HepG2 (cell line): ENCODE measurements around the gene POGLUT2. TPM values are rescaled to one million over a fixed set of nuclear protein-coding genes. Genes with fewer than 3 reads are reported as not detected.

ENCODE experiments used
- HMGA1 ChIP-seq: sonication (generic); formaldehyde crosslinking; conservative IDR thresholded peaks from 2 replicates; pipeline ENCODE4 v1.4.0; 2020; ENCODE audit warnings: missing genetic modification reagents
- SMAD3 ChIP-seq: sonication (generic); formaldehyde crosslinking; IDR thresholded peaks from 2 replicates; pipeline ENCODE4 v1.4.0; 2020; ENCODE audit warnings: missing genetic modification reagents
- SMAD9 ChIP-seq: sonication (generic); formaldehyde crosslinking; IDR thresholded peaks from 2 replicates; pipeline ENCODE4 v1.5.1; 2020; ENCODE audit warnings: mild to moderate bottlenecking, missing genetic modification reagents
- TCF7L2 ChIP-seq: IDR thresholded peaks from 2 replicates; pipeline ENCODE4 v1.6.1; 2011; ENCODE audit warnings: mild to moderate bottlenecking, low read depth, low read length, moderate library complexity
- YY1 ChIP-seq: IDR thresholded peaks from 2 replicates; pipeline ENCODE4 v1.6.1; 2011; ENCODE audit warnings: low read length, low read depth, moderate library complexity, mild to moderate bottlenecking; ENCODE audit not compliant: insufficient read depth, insufficient replicate concordance
- ZBTB7A ChIP-seq: sonication (generic); formaldehyde crosslinking; IDR thresholded peaks from 2 replicates; pipeline ENCODE4 v1.8.0; 2022; ENCODE audit warnings: mild to moderate bottlenecking, missing genetic modification reagents
- ZNF282 ChIP-seq: fragments of 450-650 bp; IDR thresholded peaks from 2 replicates; pipeline ENCODE4 v1.6.1; 2018; ENCODE audit not compliant: partially characterized antibody
- ZNF878 ChIP-seq: sonication (generic); formaldehyde crosslinking; IDR thresholded peaks from 2 replicates; pipeline ENCODE4 v1.8.1; 2023; ENCODE audit warnings: mild to moderate bottlenecking, missing genetic modification reagents, moderate library complexity
- polyA plus RNA-seq, 8 experiments: library from polyadenylated mRNA; depleted of rRNA in 3 of 8; stranded (reverse) in 7 of 8; unstranded in 1 of 8; fragments of >200 nt; fragmentation: Illumina TruSeq in 4 of 8; extraction: Trizol in 4 of 8; gene quantifications; 2 replicates each; pipeline versions ENCODE4 v1.2.1 to v1.2.3, GENCODE V29; 2011 to 2016; ENCODE audit warnings: low read depth in 4 of 8, missing spikeins in 1 of 8, mixed read lengths in 1 of 8; ENCODE audit not compliant: insufficient read depth in 1 of 8
- total RNA-seq, 5 experiments: library from RNA; depleted of rRNA; stranded (reverse); fragments of >200 nt; fragmentation: Illumina TruSeq; extraction: Trizol; gene quantifications; 2 replicates each; pipeline ENCODE4 v1.2.3, GENCODE V29; 2016; ENCODE audit warnings: low read depth in 1 of 5
- TF ChIP-seq, protein P1 (sequence below): sonication (generic); formaldehyde crosslinking; IDR thresholded peaks from 2 replicates; pipeline ENCODE4 v1.4.0; 2020; ENCODE audit warnings: missing genetic modification reagents
- TF ChIP-seq, protein P2 (sequence below): sonication (generic); formaldehyde crosslinking; IDR thresholded peaks from 2 replicates; pipeline ENCODE4; 2020; ENCODE audit warnings: missing genetic modification reagents, mild to moderate bottlenecking, borderline replicate concordance
- TF ChIP-seq, protein P3 (sequence below): sonication (generic); formaldehyde crosslinking; IDR thresholded peaks from 2 replicates; pipeline ENCODE4 v1.8.0; 2022; ENCODE audit warnings: mild to moderate bottlenecking, missing genetic modification reagents
- TF ChIP-seq, protein P4 (sequence below): sonication (generic); formaldehyde crosslinking; IDR thresholded peaks from 2 replicates; pipeline ENCODE4 v1.8.0; 2022; ENCODE audit warnings: mild to moderate bottlenecking, missing genetic modification reagents, moderate library complexity
- TF ChIP-seq, protein P5 (sequence below): IDR thresholded peaks from 2 replicates; pipeline ENCODE4 v1.6.1; 2016
- TF ChIP-seq, protein P6 (sequence below): sonication (generic); formaldehyde crosslinking; IDR thresholded peaks from 2 replicates; pipeline ENCODE4 v1.4.0; 2020; ENCODE audit warnings: low read depth, missing genetic modification reagents
- TF ChIP-seq, protein P7 (sequence below): sonication (generic); formaldehyde crosslinking; IDR thresholded peaks from 2 replicates; pipeline ENCODE4 v1.4.0; 2020; ENCODE audit warnings: missing genetic modification reagents, borderline replicate concordance

The POGLUT2 gene
- total and polyA plus RNA-seq, 2 of the 13 experiments (the other 11 are each of a cell fraction or from before 2014, with no cell fraction given) = 18.0 to 26.1 TPM

DNA sequence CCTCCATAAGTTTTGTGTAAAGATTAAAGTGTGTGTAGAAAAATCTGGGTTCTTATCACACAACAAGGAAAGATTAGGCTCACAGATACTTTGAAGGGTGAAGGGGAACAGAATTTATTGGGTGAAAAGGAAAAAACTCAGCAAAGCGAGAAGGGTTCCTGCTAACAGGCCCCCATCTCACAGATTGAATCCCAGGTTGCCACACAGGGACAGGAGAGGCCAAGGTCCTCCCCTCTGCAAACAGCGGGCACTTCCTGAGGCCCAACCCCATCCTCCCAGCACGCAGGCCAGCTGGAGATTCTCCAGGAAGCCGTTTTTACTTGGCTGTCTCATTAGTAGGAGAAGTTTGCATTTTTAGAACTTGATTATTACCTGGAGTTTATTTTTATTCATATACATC lies 31.9 kb upstream of the POGLUT2 start (continued):
- TF ChIP-seq, protein P1, sequence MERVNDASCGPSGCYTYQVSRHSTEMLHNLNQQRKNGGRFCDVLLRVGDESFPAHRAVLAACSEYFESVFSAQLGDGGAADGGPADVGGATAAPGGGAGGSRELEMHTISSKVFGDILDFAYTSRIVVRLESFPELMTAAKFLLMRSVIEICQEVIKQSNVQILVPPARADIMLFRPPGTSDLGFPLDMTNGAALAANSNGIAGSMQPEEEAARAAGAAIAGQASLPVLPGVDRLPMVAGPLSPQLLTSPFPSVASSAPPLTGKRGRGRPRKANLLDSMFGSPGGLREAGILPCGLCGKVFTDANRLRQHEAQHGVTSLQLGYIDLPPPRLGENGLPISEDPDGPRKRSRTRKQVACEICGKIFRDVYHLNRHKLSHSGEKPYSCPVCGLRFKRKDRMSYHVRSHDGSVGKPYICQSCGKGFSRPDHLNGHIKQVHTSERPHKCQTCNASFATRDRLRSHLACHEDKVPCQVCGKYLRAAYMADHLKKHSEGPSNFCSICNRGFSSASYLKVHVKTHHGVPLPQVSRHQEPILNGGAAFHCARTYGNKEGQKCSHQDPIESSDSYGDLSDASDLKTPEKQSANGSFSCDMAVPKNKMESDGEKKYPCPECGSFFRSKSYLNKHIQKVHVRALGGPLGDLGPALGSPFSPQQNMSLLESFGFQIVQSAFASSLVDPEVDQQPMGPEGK = peak; percentile 72
- TF ChIP-seq SMAD9 (CRISPR knock-in tag) (no peak), TCF7L2 (no peak), YY1 (no peak), ZBTB7A (CRISPR knock-in tag) (no peak), HMGA1 (CRISPR knock-in tag) (no peak), ZNF282 (no peak), SMAD3 (CRISPR knock-in tag) (0 out of 2 replicates have a peak, but pooled peaks have one; percentile 43), ZNF878 (no peak)
- TF ChIP-seq, protein P2, sequence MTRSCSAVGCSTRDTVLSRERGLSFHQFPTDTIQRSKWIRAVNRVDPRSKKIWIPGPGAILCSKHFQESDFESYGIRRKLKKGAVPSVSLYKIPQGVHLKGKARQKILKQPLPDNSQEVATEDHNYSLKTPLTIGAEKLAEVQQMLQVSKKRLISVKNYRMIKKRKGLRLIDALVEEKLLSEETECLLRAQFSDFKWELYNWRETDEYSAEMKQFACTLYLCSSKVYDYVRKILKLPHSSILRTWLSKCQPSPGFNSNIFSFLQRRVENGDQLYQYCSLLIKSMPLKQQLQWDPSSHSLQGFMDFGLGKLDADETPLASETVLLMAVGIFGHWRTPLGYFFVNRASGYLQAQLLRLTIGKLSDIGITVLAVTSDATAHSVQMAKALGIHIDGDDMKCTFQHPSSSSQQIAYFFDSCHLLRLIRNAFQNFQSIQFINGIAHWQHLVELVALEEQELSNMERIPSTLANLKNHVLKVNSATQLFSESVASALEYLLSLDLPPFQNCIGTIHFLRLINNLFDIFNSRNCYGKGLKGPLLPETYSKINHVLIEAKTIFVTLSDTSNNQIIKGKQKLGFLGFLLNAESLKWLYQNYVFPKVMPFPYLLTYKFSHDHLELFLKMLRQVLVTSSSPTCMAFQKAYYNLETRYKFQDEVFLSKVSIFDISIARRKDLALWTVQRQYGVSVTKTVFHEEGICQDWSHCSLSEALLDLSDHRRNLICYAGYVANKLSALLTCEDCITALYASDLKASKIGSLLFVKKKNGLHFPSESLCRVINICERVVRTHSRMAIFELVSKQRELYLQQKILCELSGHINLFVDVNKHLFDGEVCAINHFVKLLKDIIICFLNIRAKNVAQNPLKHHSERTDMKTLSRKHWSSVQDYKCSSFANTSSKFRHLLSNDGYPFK (CRISPR knock-in tag) = no peak
- TF ChIP-seq, protein P3, sequence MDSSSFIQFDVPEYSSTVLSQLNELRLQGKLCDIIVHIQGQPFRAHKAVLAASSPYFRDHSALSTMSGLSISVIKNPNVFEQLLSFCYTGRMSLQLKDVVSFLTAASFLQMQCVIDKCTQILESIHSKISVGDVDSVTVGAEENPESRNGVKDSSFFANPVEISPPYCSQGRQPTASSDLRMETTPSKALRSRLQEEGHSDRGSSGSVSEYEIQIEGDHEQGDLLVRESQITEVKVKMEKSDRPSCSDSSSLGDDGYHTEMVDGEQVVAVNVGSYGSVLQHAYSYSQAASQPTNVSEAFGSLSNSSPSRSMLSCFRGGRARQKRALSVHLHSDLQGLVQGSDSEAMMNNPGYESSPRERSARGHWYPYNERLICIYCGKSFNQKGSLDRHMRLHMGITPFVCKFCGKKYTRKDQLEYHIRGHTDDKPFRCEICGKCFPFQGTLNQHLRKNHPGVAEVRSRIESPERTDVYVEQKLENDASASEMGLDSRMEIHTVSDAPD = no peak
- TF ChIP-seq, protein P4, sequence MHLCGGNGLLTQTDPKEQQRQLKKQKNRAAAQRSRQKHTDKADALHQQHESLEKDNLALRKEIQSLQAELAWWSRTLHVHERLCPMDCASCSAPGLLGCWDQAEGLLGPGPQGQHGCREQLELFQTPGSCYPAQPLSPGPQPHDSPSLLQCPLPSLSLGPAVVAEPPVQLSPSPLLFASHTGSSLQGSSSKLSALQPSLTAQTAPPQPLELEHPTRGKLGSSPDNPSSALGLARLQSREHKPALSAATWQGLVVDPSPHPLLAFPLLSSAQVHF (CRISPR knock-in tag) = no peak
- TF ChIP-seq, protein P5, sequence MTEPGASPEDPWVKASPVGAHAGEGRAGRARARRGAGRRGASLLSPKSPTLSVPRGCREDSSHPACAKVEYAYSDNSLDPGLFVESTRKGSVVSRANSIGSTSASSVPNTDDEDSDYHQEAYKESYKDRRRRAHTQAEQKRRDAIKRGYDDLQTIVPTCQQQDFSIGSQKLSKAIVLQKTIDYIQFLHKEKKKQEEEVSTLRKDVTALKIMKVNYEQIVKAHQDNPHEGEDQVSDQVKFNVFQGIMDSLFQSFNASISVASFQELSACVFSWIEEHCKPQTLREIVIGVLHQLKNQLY (CRISPR knock-in tag) = peak; percentile 38; the same call in 1 of the 2 replicates
- TF ChIP-seq, protein P6, sequence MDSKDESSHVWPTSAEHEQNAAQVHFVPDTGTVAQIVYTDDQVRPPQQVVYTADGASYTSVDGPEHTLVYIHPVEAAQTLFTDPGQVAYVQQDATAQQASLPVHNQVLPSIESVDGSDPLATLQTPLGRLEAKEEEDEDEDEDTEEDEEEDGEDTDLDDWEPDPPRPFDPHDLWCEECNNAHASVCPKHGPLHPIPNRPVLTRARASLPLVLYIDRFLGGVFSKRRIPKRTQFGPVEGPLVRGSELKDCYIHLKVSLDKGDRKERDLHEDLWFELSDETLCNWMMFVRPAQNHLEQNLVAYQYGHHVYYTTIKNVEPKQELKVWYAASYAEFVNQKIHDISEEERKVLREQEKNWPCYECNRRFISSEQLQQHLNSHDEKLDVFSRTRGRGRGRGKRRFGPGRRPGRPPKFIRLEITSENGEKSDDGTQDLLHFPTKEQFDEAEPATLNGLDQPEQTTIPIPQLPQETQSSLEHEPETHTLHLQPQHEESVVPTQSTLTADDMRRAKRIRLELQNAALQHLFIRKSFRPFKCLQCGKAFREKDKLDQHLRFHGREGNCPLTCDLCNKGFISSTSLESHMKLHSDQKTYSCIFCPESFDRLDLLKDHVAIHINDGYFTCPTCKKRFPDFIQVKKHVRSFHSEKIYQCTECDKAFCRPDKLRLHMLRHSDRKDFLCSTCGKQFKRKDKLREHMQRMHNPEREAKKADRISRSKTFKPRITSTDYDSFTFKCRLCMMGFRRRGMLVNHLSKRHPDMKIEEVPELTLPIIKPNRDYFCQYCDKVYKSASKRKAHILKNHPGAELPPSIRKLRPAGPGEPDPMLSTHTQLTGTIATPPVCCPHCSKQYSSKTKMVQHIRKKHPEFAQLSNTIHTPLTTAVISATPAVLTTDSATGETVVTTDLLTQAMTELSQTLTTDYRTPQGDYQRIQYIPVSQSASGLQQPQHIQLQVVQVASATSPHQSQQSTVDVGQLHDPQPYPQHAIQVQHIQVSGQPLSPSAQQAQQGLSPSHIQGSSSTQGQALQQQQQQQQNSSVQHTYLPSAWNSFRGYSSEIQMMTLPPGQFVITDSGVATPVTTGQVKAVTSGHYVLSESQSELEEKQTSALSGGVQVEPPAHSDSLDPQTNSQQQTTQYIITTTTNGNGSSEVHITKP = 0 out of 2 replicates have a peak, but pooled peaks have one; percentile 26
- TF ChIP-seq, protein P7, sequence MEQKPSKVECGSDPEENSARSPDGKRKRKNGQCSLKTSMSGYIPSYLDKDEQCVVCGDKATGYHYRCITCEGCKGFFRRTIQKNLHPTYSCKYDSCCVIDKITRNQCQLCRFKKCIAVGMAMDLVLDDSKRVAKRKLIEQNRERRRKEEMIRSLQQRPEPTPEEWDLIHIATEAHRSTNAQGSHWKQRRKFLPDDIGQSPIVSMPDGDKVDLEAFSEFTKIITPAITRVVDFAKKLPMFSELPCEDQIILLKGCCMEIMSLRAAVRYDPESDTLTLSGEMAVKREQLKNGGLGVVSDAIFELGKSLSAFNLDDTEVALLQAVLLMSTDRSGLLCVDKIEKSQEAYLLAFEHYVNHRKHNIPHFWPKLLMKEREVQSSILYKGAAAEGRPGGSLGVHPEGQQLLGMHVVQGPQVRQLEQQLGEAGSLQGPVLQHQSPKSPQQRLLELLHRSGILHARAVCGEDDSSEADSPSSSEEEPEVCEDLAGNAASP (CRISPR knock-in tag) = 0 out of 2 replicates have a peak, but pooled peaks have one; percentile 42
